Activated CD8-positive, alpha-beta T cell treated with anti-CD3 and anti-CD28 coated beads for 36 hours (primary cell): ENCODE results near the gene NCBP3. TPM values are rescaled to one million over a fixed set of nuclear protein-coding genes. Genes with fewer than 3 reads are reported as not detected.
"Not testable (repeated sequence)": the region's sequence is repeated elsewhere in the genome, so short reads cannot be mapped to it uniquely, and the experiment has no call there.

Experiments
- ATAC-seq: fragments of 200-7000 bp; cut with Tn5 transposase; one replicate; pipeline ENCODE4 v1.10.0; 2021; ENCODE audit warnings: mild to moderate bottlenecking, moderate library complexity
- CTCF ChIA-PET: fragments of 350-600 bp; sonication (Branson Sonifier 250); formaldehyde crosslinking; loops from one replicate; lab custom pipeline; 2021; ENCODE audit warnings: antibody characterized with exemption; lab: Charles Lee
- POLR2A ChIA-PET: fragments of 350-600 bp; sonication (Branson Sonifier 250); formaldehyde crosslinking; loops from one replicate; lab custom pipeline; 2021; ENCODE audit warnings: antibody characterized with exemption; lab: Charles Lee
- DNase-seq: peaks from one replicate; pipeline ENCODE4 v3.0.0-alpha.2; 2020
- H3K27ac Mint-ChIP-seq: one replicate; pipeline ENCODE4 v1.8.0; 2021; ENCODE audit warnings: mild to moderate bottlenecking, mixed read lengths
- H3K27me3 Mint-ChIP-seq: one replicate; pipeline ENCODE4 v1.8.0; 2021; ENCODE audit warnings: mixed read lengths
- H3K36me3 Mint-ChIP-seq: one replicate; pipeline ENCODE4 v1.8.0; 2021; ENCODE audit warnings: low read depth, mixed read lengths
- H3K4me1 Mint-ChIP-seq: one replicate; pipeline ENCODE4 v1.8.0; 2021; ENCODE audit warnings: low read depth, mixed read lengths
- H3K4me3 Mint-ChIP-seq: one replicate; pipeline ENCODE4 v1.8.0; 2021; ENCODE audit warnings: mild to moderate bottlenecking, moderate library complexity, mixed read lengths
- H3K9me3 Mint-ChIP-seq: one replicate; pipeline ENCODE4 v1.8.0; 2021; ENCODE audit warnings: mixed read lengths
- intact Hi-C: fragments of 100-400 bp; cut with micrococcal nuclease; formaldehyde crosslinking; loops from one replicate; pipeline ENCODE4 v1.10.0; 2022
- total RNA-seq, 2 experiments: library from RNA; stranded (reverse); gene quantifications; one replicate each; pipeline ENCODE4 v1.2.3, GENCODE V29; 2021
- TF ChIP-seq, protein P1 (sequence below): fragments of 200-600 bp; IDR thresholded peaks from one replicate; pipeline ENCODE4 v1.8.0; 2022; ENCODE audit warnings: antibody characterized with exemption, mild to moderate bottlenecking

NCBP3 gene
- total RNA-seq, 2 experiments from 2014 or later = 34.7 to 41.1 TPM

DNA sequence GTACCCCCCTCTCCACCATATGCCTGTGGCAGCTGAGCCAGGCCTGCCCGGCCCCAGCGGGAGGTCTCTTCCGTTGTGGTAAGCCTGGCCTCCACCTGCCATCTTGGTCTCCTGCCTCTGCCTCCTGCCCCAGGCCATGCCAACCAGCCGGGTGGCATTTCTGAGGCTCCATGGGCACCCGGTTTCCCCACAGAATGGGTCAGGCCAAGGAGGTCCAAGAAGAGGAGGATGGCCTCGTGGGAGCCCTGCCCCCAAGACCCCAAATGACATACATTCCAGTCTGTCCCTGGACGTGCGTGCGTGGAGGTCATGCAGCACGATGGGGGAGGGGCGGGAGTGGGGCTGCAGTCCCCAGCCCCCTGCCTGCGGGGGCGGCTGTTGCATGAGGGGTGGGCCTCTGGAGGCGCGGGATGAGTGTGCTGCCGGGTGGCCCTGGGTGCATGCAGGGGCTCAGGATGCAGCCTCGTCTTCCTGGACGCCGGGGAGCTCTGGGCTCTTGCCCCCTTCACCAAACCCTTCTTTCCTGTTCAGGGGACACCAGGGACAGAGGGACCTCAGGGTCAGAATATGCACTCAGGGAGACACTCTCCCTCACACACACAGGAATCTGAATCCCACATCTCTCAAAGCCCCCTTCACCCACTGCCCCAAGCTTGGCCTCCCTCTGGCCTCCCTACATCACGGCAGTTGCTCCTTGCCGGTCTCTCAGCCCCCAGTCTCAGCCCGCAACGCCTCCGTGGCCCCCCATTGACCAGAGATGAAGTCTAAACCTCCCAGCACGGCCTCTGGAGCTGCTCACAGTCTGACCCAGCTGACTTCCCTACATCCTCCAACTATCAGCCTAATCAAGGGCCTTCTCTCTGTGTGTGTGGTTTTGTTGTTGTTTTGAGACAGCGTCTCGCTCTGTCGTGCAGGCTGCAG, 16.0 kb upstream of the NCBP3 start:
- no peak overlapping the region for H3K27ac Mint-ChIP-seq
- ChIA-PET POLR2A (no interaction called here), CTCF (interaction anchor here (1.0 to 6.1 kb wide), 7 partner anchors 11 to 148 kb away, joined by 3 to 51 read pairs (median 6); partner anchors contain the start of gene NCBP3)
- TF ChIP-seq, protein P1, sequence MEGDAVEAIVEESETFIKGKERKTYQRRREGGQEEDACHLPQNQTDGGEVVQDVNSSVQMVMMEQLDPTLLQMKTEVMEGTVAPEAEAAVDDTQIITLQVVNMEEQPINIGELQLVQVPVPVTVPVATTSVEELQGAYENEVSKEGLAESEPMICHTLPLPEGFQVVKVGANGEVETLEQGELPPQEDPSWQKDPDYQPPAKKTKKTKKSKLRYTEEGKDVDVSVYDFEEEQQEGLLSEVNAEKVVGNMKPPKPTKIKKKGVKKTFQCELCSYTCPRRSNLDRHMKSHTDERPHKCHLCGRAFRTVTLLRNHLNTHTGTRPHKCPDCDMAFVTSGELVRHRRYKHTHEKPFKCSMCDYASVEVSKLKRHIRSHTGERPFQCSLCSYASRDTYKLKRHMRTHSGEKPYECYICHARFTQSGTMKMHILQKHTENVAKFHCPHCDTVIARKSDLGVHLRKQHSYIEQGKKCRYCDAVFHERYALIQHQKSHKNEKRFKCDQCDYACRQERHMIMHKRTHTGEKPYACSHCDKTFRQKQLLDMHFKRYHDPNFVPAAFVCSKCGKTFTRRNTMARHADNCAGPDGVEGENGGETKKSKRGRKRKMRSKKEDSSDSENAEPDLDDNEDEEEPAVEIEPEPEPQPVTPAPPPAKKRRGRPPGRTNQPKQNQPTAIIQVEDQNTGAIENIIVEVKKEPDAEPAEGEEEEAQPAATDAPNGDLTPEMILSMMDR = no peak
- no peak overlapping the region for H3K4me3 Mint-ChIP-seq
- H3K27me3 Mint-ChIP-seq = no peaks in the 10 kb centered on the region
- intact Hi-C loops = loop anchor here (5.0 kb wide), 1 partner anchor 140 kb away; no protein-coding TSS in a partner anchor
- ATAC-seq = no peak
- H3K36me3 Mint-ChIP-seq = no peaks in the 10 kb centered on the region
- H3K4me1 Mint-ChIP-seq = no peaks in the 10 kb centered on the region
- no peak for DNase-seq
- no peaks in the 10 kb centered on the region for H3K9me3 Mint-ChIP-seq

- Mint-ChIP-seq H3K27ac (no peak overlapping the region), H3K9me3 (no peaks in the 10 kb centered on the region), H3K27me3 (no peaks in the 10 kb centered on the region), H3K36me3 (no peaks in the 10 kb centered on the region), H3K4me3 (no peak overlapping the region), H3K4me1 (no peaks in the 10 kb centered on the region)
- DNase-seq (no peak), ATAC-seq (no peak)
- CTCF ChIA-PET = interaction anchor here (1.4 to 6.1 kb wide), 3 partner anchors 15 to 149 kb away, joined by 3 to 51 read pairs (median 4); partner anchors contain the start of gene NCBP3
- POLR2A ChIA-PET = interaction anchor here (0.7 kb wide), 1 partner anchor 50 kb away, joined by 3 read pairs; no protein-coding TSS in a partner anchor
- TF ChIP-seq, protein P1 = no peak
- intact Hi-C loops = loop anchor here (5.0 kb wide), 1 partner anchor 141 kb away; no protein-coding TSS in a partner anchor
Measured at GRCh38 chr17:3860939-3861700, 15.1 kb upstream of the NCBP3 start.

- no peaks in the 10 kb centered on the region for H3K4me1 Mint-ChIP-seq
- CTCF ChIA-PET = interaction anchor here (1.5 to 6.1 kb wide), 2 partner anchors 14 to 144 kb away, joined by 3 to 51 read pairs; partner anchors contain the start of gene NCBP3
- H3K27me3 Mint-ChIP-seq = no peaks in the 10 kb centered on the region
- no peak overlapping the region for H3K27ac Mint-ChIP-seq
- ATAC-seq = no peak
- H3K9me3 Mint-ChIP-seq = no peaks in the 10 kb centered on the region
- TF ChIP-seq, protein P1 = no peak
- H3K4me3 Mint-ChIP-seq = no peak overlapping the region
- POLR2A ChIA-PET = no interaction called here
- no peaks in the 10 kb centered on the region for H3K36me3 Mint-ChIP-seq
- no peak for DNase-seq
- intact Hi-C loops = loop anchor here (5.0 kb wide), 1 partner anchor 142 kb away; no protein-coding TSS in a partner anchor
Measured at GRCh38 chr17:3859940-3860339, 13.9 kb upstream of the NCBP3 start.

DNA sequence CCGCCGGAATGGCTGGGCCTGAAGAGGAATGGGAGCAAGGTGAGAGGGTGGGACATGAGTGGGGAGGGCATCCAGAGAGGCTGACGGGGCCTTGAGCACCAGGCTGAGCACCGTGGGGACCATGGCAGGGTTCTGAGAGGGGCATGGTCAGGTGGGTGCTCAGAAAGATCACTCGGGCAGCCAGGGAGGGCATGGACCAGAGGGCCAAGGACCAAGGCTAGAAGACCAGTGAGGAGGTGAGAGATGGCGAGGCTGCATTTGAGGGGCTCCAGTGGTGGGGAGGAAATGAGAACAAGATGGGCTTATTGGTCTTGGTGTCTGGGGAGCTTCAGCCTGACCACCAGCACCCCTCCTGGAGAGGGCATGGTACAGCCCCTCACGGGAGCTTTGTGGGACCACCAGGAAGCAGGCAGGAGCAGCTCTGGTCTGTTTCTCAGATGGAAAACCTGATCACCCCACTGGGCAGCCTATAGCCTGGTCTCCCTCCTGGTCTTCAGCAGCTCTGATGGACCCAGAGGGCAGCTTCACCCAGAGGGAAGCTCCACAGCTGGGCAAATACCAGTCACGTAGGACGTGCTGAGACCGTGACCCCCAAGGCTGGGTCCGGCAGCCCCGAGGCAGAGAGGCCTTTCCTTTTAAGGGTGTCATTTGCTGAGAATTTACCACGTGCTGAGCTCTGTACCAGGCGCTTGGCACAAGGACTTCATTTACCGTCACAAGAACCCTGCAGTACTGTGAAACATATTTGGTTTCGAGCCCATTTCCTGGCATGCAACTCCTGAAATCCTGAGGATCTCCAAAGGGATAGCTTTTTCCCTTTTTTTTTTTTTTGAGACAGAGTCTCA, 11.4 kb upstream of the NCBP3 start:
- H3K36me3 Mint-ChIP-seq = no peaks in the 10 kb centered on the region
- ATAC-seq = no peak
- no peak overlapping the region for H3K27ac Mint-ChIP-seq
- H3K9me3 Mint-ChIP-seq = no peaks in the 10 kb centered on the region
- H3K4me1 Mint-ChIP-seq = no peaks in the 10 kb centered on the region
- intact Hi-C loops = no loop called here
- no peak overlapping the region for H3K4me3 Mint-ChIP-seq
- no peak for DNase-seq
- ChIA-PET POLR2A (interaction anchor here (0.7 to 0.9 kb wide), 2 partner anchors 11 to 828 kb away, joined by 3 to 4 read pairs; no protein-coding TSS in a partner anchor), CTCF (interaction anchor here (0.8 to 2.9 kb wide), 5 partner anchors 9 to 120 kb away, joined by 3 to 23 read pairs (median 6); partner anchors contain the start of gene NCBP3)
- no peaks in the 10 kb centered on the region for H3K27me3 Mint-ChIP-seq
- TF ChIP-seq, protein P1 = no peak

- not testable (repeated sequence) for H3K27me3 Mint-ChIP-seq
Measured at GRCh38 chr17:3854204-3854603, 8.2 kb upstream of the NCBP3 start.

More at GRCh38 chr17:3854204-3854603, 8.2 kb upstream of the NCBP3 start:
- POLR2A ChIA-PET, ATAC-seq, intact Hi-C loops, H3K27ac Mint-ChIP-seq, H3K36me3 Mint-ChIP-seq, DNase-seq, H3K4me1 Mint-ChIP-seq, H3K9me3 Mint-ChIP-seq, H3K4me3 Mint-ChIP-seq: not testable (repeated sequence)
- CTCF ChIA-PET = interaction anchor here (1.0 kb wide), 1 partner anchor 9 kb away, joined by 3 read pairs; no protein-coding TSS in a partner anchor
